Measurements from ENCODE around the gene CDK14. TPM values are rescaled to one million over a fixed set of nuclear protein-coding genes. Genes with fewer than 3 reads are reported as not detected.

CDK14 gene
- total and polyA plus RNA-seq, 2 of the 8 experiments (the other 6 are each of a cell fraction or from before 2014, with no cell fraction given), result 5.5 to 47.3 TPM

GRCh38 chr7:90701021-90701420, 104.9 kb downstream of the CDK14 start (continued):
- TF ChIP-seq RAD21 (IDR thresholded peaks at IDR 0.05 in 1 of 2, conservative IDR thresholded peaks at IDR 0.05 in 1 of 2; ENCODE audit: low read depth in 2 of 2, low read length in 2 of 2), result no peak
